ENCODE results near the gene EPHA4.

The EPHA4 gene

DNA sequence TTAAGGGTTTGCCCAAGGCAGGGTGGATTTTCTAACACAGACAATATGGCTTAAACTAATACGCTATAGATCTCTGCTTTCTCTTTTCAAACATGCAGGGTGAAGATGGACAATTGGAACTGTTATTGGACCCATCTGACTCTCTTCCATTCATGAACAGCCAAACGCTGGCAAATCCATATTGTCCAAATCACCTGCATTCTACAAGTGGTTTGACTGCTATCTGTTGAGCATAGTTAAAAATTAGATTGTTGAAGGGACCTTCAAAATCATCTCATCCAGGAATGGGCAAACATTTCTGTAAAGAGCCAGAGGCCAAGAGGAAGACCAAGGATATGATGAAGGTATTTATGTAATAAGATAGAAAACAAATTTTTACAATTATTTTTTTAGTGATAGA is 65.6 kb downstream of the EPHA4 start:
- DNase-seq (ENCODE audit: low read depth in 1 of 2, low spot score in 1 of 2) = no peak

DNA sequence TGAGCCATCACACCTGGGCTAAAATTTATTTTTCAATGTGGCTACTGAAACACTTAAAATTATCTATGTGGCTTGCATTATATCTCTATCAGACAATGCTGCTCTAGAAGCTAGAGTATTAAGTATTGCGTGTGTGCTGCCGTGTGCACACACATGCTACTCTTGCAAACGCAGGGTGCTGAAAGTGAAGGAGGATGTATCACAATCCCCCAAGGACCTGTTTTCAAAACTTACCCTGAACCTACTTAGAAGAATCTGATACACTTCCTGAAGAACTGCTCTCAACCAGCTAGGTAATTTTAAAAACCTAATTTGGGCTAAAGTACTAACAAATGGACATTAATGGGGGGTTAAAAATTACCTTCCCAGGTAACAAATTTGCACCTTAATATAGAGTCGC is 66.5 kb downstream of the EPHA4 start:
- no peak for DNase-seq (ENCODE audit: low read depth in 1 of 2, low spot score in 1 of 2)

DNA sequence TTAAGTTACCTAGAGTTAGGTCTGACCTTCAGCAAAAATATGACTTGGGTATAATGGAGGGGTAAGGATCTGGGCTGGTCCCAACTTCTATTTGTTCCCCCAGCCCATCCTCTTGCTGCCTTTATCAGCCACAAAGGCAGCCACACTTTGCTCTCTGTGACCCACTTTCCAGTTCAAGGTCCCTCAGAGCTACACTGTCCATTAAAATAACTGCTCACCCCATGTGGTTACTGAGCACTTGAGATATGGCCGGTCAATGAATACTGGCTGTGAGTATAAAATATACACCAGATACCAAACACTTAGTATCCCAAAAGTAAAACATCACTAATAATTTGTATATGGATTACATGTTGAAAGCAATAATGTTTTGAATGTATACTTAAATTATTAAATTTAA is 67.2 kb downstream of the EPHA4 start:
- no peak for DNase-seq (ENCODE audit: low read depth in 1 of 2, low spot score in 1 of 2)

DNA sequence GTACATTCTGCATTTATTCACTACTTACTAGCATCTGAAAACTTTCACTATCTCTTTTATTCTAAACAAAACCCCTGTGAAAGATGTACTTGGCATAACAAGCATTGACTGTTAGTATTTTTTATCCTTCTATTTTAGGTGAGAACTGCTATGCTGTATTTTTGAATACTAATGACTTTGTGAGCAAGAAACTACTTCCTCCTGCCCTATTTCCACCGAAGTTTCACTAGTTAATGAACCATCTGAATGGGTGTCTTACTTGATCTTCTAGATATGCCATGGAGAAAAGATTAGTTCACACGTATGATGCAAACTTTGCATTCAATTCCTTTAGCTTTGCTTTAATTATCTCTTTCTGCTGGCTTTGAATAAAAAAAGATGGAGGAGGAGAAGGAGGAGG is 68.1 kb downstream of the EPHA4 start:
- DNase-seq (ENCODE audit: low read depth in 1 of 2, low spot score in 1 of 2) = no peak

DNA sequence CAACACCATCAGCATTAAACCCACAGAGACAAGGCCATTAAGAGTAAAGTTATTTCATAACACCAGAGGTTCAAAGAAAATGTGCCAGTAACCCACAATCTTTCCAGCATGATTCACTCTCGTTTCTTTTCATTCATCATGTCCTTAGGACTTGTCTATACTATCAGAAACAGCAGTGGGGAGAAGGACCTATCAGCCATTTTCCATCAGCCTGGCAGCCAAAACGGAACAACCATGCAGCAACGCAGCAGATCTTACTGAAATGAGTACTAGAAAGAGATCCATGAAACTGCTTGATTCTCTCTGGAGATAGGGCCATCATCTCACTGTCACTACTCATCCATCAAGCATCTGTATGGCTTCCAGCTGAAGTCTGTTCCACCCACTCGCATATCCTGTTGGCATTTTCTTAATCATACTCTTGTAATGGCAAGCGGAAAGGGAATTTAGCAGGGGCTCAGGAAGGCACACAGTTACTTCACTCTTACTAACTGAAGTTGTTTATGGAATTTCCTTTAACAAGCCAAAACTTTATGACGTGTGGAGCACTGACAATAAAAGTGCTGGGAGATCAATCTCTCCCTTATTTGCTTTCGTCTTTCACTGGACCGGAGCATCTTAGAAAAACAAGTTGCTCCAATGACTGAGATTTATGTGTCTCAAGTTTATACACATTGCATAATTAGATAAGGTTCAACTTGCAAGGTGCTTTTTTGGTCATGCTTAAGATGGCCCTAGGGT is 69.7 kb downstream of the EPHA4 start:
- no peak for DNase-seq (ENCODE audit: low read depth in 1 of 2, low spot score in 1 of 2)

DNA sequence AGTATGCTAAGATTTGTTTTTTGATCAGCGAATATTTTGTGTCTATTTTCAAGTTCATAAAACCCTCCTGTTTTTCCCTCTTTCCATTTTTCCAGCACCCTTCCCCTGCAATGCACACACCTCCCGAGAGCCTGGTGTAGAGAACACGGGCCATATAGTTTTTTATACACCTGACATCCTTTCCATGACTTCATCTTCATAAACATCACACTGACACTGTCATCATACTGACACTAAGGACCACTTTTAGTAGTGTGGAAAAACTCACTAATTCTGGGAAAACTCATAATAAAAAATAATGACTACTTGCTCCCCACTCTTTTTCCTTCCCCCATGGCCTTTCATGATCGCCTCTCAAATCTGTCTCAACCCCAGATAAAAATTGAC is 70.2 kb downstream of the EPHA4 start:
- no peak for DNase-seq (ENCODE audit: low read depth in 1 of 2, low spot score in 1 of 2)

DNA sequence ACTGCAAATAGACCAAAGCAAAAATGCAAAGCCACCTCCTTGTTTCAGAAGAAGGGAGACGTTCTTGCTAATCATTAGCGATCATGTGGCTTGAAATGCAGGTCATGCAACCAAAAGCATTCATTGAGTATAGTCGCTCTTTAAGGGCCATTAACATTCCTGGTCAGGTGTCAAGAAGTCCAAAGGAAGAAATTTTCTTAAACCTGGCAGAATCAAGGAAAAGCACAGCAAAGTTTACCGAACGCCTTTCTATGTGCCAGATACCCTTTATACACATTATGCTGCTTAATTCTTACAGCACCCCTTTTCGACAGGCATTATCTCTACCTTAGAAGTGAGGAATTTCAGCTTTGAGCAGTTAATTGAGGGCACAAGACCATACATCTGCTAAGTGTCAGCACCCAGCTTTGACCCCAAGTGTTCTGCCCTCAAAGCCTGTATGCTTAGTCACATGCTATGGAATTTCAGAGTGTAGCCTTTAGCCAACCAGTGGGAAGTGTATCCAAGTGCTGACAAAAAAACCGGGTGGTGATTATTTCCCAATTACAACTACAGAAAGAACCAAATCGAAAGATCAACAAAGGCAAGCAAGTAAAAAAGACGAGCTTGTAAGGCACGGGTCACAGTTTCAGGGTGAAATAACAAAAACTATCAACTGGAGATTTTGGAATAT is 70.8 kb downstream of the EPHA4 start:
- DNase-seq (ENCODE audit: low read depth in 1 of 2, low spot score in 1 of 2) = no peak

DNA sequence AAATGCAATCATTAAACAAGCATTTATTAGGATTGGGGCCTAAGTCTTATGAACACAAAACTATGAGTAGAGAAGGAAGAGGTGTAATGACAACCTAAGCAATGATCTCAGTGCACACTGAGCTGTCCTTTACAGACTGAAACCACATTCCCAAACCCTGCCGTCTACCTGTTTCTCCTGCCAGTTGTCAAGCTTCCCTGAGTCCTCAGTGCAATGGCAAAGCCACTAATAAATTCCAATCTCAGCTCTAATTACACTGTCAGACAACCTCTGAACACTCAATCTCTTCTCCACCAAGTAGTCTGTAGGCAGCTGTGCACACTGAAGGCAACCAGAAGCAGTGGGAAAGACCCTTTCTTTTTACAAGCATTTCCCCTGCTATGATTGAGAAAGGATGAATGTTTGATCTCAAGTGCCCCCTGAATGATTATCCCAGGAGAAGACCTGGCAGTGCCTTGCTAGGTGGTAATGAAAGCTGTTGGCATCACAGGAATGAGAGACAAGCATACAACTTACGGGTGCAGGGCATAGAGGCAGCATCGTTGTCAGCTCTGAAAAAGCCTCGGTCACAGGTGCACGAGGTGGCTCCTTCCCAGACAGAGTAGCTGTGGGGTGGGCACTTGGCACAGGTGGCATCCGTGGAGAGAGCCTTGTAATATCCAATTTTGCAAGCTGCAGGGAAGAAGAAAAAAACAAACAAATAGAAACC is 71.4 kb downstream of the EPHA4 start:
- no peak for DNase-seq (ENCODE audit: low read depth in 1 of 2, low spot score in 1 of 2)

DNA sequence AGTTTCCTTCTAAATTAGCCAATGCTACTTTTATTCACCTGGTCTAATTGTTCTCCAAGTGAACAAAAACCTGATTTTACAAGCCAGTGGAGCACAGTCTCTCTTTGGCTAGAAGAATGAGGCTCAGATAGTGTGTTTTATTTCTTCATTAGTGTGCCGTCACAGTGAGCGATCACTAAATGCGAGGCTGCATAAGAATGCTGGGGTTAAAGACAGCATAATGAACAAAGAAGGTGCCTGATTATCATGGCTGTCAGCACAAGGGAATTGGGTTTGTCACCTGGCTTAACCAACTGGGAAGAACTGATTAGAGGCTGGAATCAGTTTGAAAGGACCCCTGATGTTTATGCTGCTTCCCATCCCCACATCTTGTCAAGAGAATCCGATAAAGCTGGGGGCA is 76.4 kb downstream of the EPHA4 start:
- DNase-seq (ENCODE audit: low read depth in 1 of 2, low spot score in 1 of 2) = no peak

DNA sequence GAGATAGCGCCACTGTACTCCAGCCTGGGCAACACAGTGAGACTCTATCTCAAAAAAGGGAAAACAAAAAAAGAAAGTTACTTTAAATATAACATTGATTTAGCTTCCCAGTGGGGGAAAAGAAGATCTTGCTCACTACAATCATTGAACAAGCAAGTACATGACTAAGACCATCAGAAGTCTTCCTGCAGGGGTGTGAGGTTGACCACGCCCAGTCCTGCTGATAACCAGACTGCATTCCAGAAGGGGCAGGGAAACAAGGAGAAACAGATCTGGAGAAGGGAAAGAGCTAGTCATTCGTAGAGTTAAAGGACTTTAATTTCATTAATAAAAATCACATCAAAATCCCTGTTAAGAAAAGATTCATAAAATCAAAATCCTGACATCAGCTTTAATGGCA is 77.5 kb downstream of the EPHA4 start:
- no peak for DNase-seq (ENCODE audit: low read depth in 1 of 2, low spot score in 1 of 2)

DNA sequence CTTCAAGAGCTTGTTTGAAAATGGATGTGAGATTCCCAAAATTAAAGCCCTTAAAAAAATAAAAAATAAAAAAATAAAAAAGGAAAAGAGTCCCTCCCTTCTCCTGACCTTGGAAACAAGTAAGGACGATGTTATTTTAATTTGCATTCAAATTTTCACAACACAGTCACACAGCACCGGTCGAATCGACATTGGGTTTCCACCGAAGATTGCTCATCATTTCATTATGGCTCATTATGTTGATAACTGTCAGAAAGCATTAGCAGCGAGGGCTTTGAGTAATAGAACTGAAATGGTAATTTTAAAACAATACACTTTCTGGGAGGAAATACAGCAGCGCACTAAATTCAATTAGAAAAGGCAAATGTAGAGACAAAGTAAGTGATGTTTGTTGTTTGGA is 78.7 kb downstream of the EPHA4 start:
- DNase-seq (ENCODE audit: low read depth in 1 of 2, low spot score in 1 of 2) = no peak

DNA sequence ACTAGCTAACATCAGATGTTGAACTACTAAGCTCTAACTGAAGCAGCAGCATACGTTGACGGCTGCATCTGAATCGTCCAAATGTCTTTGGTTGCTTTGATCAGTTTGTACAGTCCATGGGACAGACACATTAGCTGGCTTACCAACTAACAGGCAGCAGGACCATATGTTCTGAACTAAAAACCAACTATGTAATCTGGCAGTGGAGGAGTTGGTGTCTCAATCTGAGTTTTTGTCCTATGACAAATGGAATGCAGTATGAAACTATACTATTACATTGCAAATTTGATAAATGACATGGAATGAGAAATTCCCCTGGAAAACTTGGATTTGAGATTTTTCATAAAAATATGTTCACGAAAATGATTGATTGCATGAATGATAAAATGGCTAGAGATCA is 79.5 kb downstream of the EPHA4 start:
- no peak for DNase-seq (ENCODE audit: low read depth in 1 of 2, low spot score in 1 of 2)

DNA sequence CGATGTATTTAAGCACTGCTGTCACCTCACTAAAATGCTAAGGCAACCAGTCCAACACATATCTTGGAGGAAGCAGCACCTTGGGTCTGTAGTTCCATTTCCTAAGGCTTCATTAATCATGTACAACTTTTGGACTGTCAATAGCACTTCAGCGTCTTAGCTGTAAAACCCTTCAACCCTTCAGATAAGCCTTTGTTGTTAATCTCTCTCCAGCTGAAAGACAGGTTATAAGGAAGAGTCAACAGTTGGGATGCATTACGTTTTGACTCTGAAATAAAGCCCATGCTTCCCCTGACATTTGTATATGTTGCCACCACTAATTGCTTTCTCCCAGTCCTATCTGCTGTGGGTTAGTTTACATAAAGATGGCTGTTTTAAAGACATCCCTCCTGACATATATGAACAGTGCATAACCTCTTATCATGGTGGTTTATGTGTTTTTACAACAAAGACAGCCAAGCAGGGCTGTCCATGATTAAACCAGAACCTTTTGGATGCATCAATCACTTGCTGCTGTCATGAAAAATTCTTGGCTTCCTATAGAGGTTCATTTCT is 81.5 kb downstream of the EPHA4 start:
- DNase-seq (ENCODE audit: low read depth in 1 of 2, low spot score in 1 of 2) = no peak

DNA sequence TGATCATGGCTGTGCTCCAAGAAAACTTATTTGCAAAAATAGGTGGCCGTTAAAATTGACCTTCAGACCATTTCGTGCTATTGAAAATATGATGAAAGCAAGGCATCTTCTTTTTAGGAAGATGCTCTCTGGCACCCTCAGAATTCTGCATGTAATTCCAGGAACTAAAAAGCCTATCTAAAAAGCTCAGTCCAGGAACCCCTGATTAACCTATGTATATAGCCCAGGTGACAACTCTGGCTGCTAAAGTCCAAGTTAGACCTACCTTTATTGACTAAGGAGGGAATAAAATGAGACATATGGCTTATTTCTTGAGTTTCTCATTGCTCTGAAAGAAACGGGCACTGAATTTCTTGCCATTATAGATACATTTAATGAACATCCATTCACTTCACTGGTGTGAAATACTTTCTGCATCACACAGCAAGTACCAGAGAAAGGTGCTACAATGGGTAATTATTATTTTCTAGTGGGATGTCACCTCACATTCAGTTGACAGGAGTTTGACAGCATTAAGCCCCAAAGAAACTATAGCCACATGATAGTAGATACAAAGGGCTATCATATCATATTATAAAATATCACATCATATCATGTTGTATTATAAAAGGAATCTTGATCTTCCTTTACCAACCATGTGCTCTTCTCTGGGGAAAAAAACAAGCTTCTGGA is 83.8 kb downstream of the EPHA4 start:
- DNase-seq (ENCODE audit: low read depth in 1 of 2, low spot score in 1 of 2) = no peak

DNA sequence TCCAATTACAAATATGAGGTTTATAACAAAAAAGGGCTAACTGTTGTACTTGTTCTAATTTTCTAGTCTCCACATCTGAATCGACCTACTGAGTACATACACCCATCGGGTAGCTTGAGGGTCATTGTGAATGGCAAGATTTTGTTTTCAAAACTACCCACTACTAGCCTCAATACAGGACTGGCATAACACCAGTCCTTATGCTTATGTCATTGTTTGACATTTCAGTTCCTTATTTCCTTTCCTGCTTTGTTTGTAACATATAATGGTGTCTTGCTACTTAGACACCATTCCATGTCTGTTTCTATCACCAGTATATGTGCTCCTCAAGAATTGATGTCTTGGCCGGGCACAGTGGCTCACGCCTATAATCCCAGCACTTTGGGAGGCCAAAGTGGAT is 86.0 kb downstream of the EPHA4 start:
- no peak for DNase-seq (ENCODE audit: low read depth in 1 of 2, low spot score in 1 of 2)

DNA sequence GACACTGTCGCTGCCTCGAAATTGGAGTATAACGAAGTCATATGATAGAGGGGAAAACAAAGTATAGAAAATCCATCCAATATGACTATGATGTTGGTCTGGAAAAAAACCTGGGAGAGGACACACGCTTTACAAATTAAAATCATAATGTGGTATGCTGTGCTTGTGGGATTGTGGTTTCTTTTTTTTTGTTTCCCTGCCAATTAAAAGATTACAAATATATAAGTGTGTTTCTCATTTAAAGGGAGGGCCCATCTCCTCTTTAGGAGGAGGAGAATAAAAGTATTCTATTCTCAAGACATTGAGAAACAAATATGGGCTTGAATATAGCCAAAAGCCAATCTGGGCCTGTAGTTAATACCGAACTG is 86.6 kb downstream of the EPHA4 start:
- DNase-seq (ENCODE audit: low read depth in 1 of 2, low spot score in 1 of 2) = no peak

DNA sequence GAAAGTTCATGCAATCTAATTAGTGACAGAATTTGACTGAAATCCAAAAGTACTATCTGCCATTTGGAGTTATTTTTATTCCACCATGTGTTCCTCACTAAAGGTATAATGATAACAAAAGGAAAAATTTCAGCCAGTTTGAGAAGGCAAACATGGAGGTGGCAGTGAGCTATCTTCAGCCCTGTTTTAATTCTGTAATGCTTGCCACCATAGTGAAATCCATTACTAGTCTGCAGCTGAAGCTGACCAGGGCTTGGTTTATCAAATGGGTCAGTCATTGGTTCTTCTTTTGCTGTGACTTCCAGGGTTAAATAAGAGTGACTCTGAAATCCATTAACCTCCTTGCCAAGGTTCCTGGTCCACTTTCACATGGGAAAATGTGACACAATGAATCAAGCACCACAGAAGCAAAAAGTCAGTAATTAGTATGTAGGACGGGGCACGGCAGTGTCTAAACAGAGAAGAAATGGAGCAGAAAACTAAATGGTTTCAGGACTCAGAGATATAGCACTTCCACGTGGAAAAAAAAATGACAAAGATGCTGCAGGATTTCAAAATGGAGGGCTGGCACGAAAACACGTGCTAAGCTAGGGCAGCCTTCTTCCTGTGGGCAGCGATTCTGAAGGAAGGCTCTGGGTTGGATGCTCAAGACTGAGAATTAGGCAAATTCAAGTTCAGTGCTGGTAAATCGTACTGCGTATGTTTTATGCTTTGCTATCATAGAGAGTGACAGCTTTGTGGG is 87.2 kb downstream of the EPHA4 start:
- DNase-seq (ENCODE audit: low read depth in 1 of 2, low spot score in 1 of 2) = no peak

DNA sequence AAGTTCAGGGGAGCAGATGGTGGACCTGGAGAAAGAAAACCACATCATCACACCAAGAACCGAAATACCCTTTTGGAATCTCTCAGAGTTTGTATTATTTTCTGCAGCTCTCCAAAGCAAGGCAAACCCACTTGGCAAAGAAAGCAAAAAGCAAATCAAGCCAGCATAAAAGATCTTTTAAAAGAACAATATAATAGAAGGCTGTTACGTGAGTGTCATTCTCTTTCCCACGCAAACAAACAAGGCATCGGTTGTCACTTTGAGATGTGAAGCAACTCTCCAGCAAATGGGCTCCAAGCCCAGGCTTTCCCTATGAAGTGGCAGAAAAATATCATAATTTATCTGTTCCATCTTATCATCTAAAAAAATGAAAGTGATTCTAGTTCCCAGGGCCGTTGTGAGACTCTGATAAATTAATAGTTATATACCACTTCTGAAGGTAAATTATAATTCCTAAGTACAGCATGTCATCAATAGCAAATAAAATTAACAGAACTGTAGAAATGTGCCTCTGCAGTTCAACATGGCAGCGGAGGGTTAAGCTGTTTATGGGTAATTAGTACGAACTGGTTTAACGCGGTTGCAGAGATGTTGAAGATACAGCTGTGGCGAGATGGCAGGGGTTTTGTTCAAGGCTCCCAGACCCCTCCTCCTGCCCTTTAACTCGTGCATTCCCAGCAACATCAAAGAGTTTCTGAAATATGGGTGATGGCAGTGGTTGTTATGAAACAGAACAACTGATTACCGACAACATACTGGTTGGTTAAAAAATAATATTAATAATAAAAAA is 89.2 kb downstream of the EPHA4 start:
- no peak for DNase-seq (ENCODE audit: low read depth in 1 of 2, low spot score in 1 of 2)

DNA sequence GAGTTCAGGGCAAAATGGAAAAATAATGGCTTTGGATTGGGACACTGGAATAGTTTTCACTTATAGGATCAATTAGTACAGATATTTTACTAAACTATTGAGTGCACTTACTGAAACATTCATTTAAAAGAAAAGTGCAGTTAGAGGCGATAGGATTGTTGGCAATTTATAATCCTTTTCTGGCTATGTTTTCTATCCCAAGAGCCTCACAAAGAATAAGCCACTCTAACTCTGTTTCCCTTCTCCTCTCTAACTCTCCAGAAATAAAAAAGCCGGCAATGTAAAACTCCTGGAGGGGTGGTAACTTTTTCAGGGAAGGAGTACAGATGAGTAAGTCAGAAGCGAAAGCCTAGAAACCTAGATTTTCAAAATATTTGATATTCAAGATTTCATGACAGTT is 91.3 kb downstream of the EPHA4 start:
- DNase-seq (ENCODE audit: low read depth in 1 of 2, low spot score in 1 of 2) = no peak

DNA sequence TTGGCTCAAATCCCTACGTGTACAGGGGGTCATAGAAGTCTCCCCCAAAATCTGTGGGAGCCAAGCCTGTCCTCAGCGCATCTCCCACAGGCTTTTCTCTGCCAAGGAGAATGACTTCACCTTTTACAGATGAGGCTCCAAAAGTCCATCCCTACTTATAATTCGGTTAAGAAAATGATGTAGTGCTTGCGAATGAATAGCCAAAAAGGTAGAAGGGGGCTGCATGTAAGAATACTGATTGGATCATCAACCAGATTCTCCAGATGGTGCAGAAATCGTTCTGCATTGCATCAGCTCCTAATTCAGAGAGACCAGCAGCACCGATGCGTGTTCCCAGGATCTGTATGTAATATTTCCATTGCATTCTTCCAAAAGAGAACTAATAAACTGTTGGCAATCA is 91.9 kb downstream of the EPHA4 start:
- no peak for DNase-seq (ENCODE audit: low read depth in 1 of 2, low spot score in 1 of 2)
